IPS DF 6.9 (cell line): ENCODE results near the gene PID1.

ENCODE experiments used
- DNase-seq: peaks from one replicate; pipeline ENCODE4 v3.0.0-alpha.2; 2013; ENCODE audit warnings: low read depth, low spot score
- H3K27ac ChIP-seq: one replicate; pipeline ENCODE4 v1.5.1; 2013; ENCODE audit warnings: low read length, control low read depth
- H3K27me3 ChIP-seq: 2 replicates; pipeline ENCODE4 v1.6.1; 2013; ENCODE audit warnings: mild to moderate bottlenecking, low read length; ENCODE audit not compliant: control insufficient read depth, insufficient read depth
- H3K36me3 ChIP-seq: 2 replicates; pipeline ENCODE4 v1.6.1; 2013; ENCODE audit warnings: low read length; ENCODE audit not compliant: control insufficient read depth, insufficient read depth
- H3K4me1 ChIP-seq: 2 replicates; pipeline ENCODE4 v1.6.1; 2013; ENCODE audit warnings: low read length; ENCODE audit not compliant: control insufficient read depth, insufficient read depth
- H3K4me3 ChIP-seq: 2 replicates; pipeline ENCODE4 v1.5.1; 2013; ENCODE audit warnings: mild to moderate bottlenecking, low read length
- H3K9me3 ChIP-seq: 2 replicates; pipeline ENCODE4 v1.6.1; 2013; ENCODE audit warnings: low read length, inconsistent platforms; ENCODE audit not compliant: control insufficient read depth, insufficient read depth
- WGBS: extraction: QIAGEN DNeasy Blood & Tissue Kit; methylation state at CpG from one replicate; pipeline ENCODE4 v1.1.7; 2013; ENCODE audit warnings: mixed read lengths, missing lambda C conversion rate; ENCODE audit not compliant: insufficient read length, insufficient coverage; 5-methylcytosine and 5-hydroxymethylcytosine counted together

The PID1 gene

GRCh38 chr2:229270551-229271410, at the start of gene PID1:
TSS of gene PID1 (minus strand) at chr2:229271287. CDS start at chr2:229271043, 244 bp downstream.
- no peak for DNase-seq
- whole genome bisulfite sequencing: no CpG with 5 or more reads among the region's 68 CpGs
- no peaks in the 10 kb centered on the region for H3K9me3 ChIP-seq
- H3K36me3 ChIP-seq: no peaks in the 10 kb centered on the region
- no peak within 1 kb of the TSS for H3K27ac ChIP-seq
- H3K4me3 ChIP-seq: peak within 1 kb of the TSS; percentile 57; the same call in 1 of the 2 replicates
- no peaks in the 10 kb centered on the region for H3K4me1 ChIP-seq
- H3K27me3 ChIP-seq: no peaks in the 10 kb centered on the region; the same call in 1 of the 2 replicates

GRCh38 chr2:229319558-229319957, 48.5 kb upstream of the PID1 start:
- Histone ChIP-seq H3K9me3 (no peaks in the 10 kb centered on the region), H3K27me3 (no peaks in the 10 kb centered on the region), H3K27ac (no peak overlapping the region), H3K4me1 (no peaks in the 10 kb centered on the region), H3K4me3 (no peak overlapping the region), H3K36me3 (no peaks in the 10 kb centered on the region)
- DNase-seq: no peak
- 100% methylated on average over 1 of the region's 3 CpGs for WGBS

- H3K27ac ChIP-seq: no peak overlapping the region
- H3K9me3 ChIP-seq: no peaks in the 10 kb centered on the region
- no peak overlapping the region for H3K4me3 ChIP-seq
- no peaks in the 10 kb centered on the region for H3K27me3 ChIP-seq
- WGBS: no CpG with 5 or more reads among the region's 5 CpGs
- H3K36me3 ChIP-seq: no peaks in the 10 kb centered on the region
- no peak for DNase-seq
- H3K4me1 ChIP-seq: no peaks in the 10 kb centered on the region
These were observed 43.0 kb upstream of the PID1 start for GRCh38 chr2:229314117-229314516.

GRCh38 chr2:229313591-229313990, 42.5 kb upstream of the PID1 start:
- H3K4me1 ChIP-seq: no peaks in the 10 kb centered on the region
- no CpG with 5 or more reads among the region's 3 CpGs for WGBS
- DNase-seq: no peak
- no peak overlapping the region for H3K27ac ChIP-seq
- no peak overlapping the region for H3K4me3 ChIP-seq
- no peaks in the 10 kb centered on the region for H3K27me3 ChIP-seq
- H3K9me3 ChIP-seq: no peaks in the 10 kb centered on the region
- no peaks in the 10 kb centered on the region for H3K36me3 ChIP-seq

- no peaks in the 10 kb centered on the region for H3K4me1 ChIP-seq
- H3K27ac ChIP-seq: no peak overlapping the region
- no peaks in the 10 kb centered on the region for H3K27me3 ChIP-seq
- no peaks in the 10 kb centered on the region for H3K36me3 ChIP-seq
- WGBS: no CpG with 5 or more reads among the region's 2 CpGs
- no peaks in the 10 kb centered on the region for H3K9me3 ChIP-seq
- H3K4me3 ChIP-seq: no peak overlapping the region
- no peak for DNase-seq
These were observed 30.1 kb upstream of the PID1 start for GRCh38 chr2:229301237-229301636.

GRCh38 chr2:229300790-229301189, 29.7 kb upstream of the PID1 start:
- H3K4me1 ChIP-seq: no peaks in the 10 kb centered on the region
- H3K9me3 ChIP-seq: no peaks in the 10 kb centered on the region
- no peaks in the 10 kb centered on the region for H3K27me3 ChIP-seq
- no CpG with 5 or more reads among the region's 3 CpGs for WGBS
- no peak overlapping the region for H3K4me3 ChIP-seq
- DNase-seq: no peak
- H3K27ac ChIP-seq: no peak overlapping the region
- no peaks in the 10 kb centered on the region for H3K36me3 ChIP-seq

GRCh38 chr2:229300371-229300770, 29.3 kb upstream of the PID1 start:
- no peaks in the 10 kb centered on the region for H3K9me3 ChIP-seq
- WGBS: no CpG with 5 or more reads among the region's 1 CpG
- H3K27me3 ChIP-seq: no peaks in the 10 kb centered on the region
- DNase-seq: no peak
- no peaks in the 10 kb centered on the region for H3K36me3 ChIP-seq
- no peak overlapping the region for H3K27ac ChIP-seq
- no peaks in the 10 kb centered on the region for H3K4me1 ChIP-seq
- H3K4me3 ChIP-seq: no peak overlapping the region

- Histone ChIP-seq H3K4me1 (no peaks in the 10 kb centered on the region), H3K9me3 (no peaks in the 10 kb centered on the region), H3K27ac (no peak overlapping the region), H3K27me3 (no peaks in the 10 kb centered on the region), H3K36me3 (no peaks in the 10 kb centered on the region), H3K4me3 (no peak overlapping the region)
- WGBS: no CpG with 5 or more reads among the region's 6 CpGs
- no peak for DNase-seq
These were observed 26.2 kb upstream of the PID1 start for GRCh38 chr2:229297247-229297646.

- DNase-seq: no peak
- Histone ChIP-seq H3K27ac (no peak overlapping the region), H3K4me3 (no peak overlapping the region), H3K27me3 (no peaks in the 10 kb centered on the region), H3K4me1 (no peaks in the 10 kb centered on the region), H3K9me3 (no peaks in the 10 kb centered on the region), H3K36me3 (no peaks in the 10 kb centered on the region)
- WGBS: no CpG with 5 or more reads among the region's 3 CpGs
These were observed 25.4 kb upstream of the PID1 start for GRCh38 chr2:229296536-229296935.

- no peak overlapping the region for H3K27ac ChIP-seq
- no peaks in the 10 kb centered on the region for H3K9me3 ChIP-seq
- H3K4me3 ChIP-seq: no peak overlapping the region
- no peaks in the 10 kb centered on the region for H3K36me3 ChIP-seq
- H3K27me3 ChIP-seq: no peaks in the 10 kb centered on the region
- DNase-seq: no peak
- no peaks in the 10 kb centered on the region for H3K4me1 ChIP-seq
These were observed 24.9 kb upstream of the PID1 start for GRCh38 chr2:229296016-229296415.

- DNase-seq: no peak
- Histone ChIP-seq H3K4me1 (no peaks in the 10 kb centered on the region), H3K36me3 (no peaks in the 10 kb centered on the region), H3K27me3 (no peaks in the 10 kb centered on the region), H3K9me3 (no peaks in the 10 kb centered on the region), H3K4me3 (no peak overlapping the region), H3K27ac (no peak overlapping the region)
- WGBS: no CpG with 5 or more reads among the region's 1 CpG
These were observed 16.7 kb upstream of the PID1 start for GRCh38 chr2:229287823-229288222.
